IMR-90 (cell line): ENCODE measurements around the gene PRR9. TPM values are rescaled to one million over a fixed set of nuclear protein-coding genes. Genes with fewer than 3 reads are reported as not detected.

Experiments used
- ATAC-seq: fragments of 200-7000 bp; cut with Tn5 transposase; 2 replicates; pipeline ENCODE4 v1.9.1; 2020; ENCODE audit warnings: low read depth, mild to moderate bottlenecking, moderate library complexity
- BruUV-seq: library from RNA; stranded (reverse); fragments of 400-500 nt; replicated peaks from 2 replicates; lab custom pipeline; 2021; lab: Mats Ljungman, UMichigan
- CTCF ChIA-PET: fragments of 300-600 bp; formaldehyde crosslinking; extraction: SDS; loops from one replicate; lab custom pipeline; 2021; ENCODE audit warnings: antibody characterized with exemption; lab: Yijun Ruan, JAX
- POLR2A ChIA-PET: fragments of 300-600 bp; sonication (Branson Sonifier 250); formaldehyde crosslinking; loops from one replicate; lab custom pipeline; 2022; ENCODE audit warnings: antibody characterized with exemption; ENCODE audit not compliant: unreplicated experiment; lab: Charles Lee
- DNase-seq: peaks from one replicate; pipeline ENCODE4 v3.0.0; 2013
- H2AFZ ChIP-seq: replicated peaks from 2 replicates; pipeline ENCODE3; 2013; ENCODE audit warnings: low read length, mild to moderate bottlenecking; ENCODE audit not compliant: poor library complexity
- H2AK5ac ChIP-seq: 2 replicates; pipeline ENCODE4 v1.6.1; 2013; ENCODE audit warnings: low read depth, low read length, inconsistent platforms
- H2AK9ac ChIP-seq: replicated peaks from 2 replicates; pipeline ENCODE3; 2013; ENCODE audit warnings: mild to moderate bottlenecking, low read depth, low read length, moderate library complexity; ENCODE audit not compliant: poor library complexity
- H2BK120ac ChIP-seq: 2 replicates; pipeline ENCODE4 v1.6.1; 2013; ENCODE audit warnings: low read depth, low read length, inconsistent platforms
- H2BK15ac ChIP-seq: 3 replicates; pipeline ENCODE4 v1.6.1; 2013; ENCODE audit warnings: low read depth, low read length, inconsistent platforms
- H2BK20ac ChIP-seq: 2 replicates; pipeline ENCODE4 v1.6.1; 2013; ENCODE audit warnings: low read depth, mild to moderate bottlenecking, inconsistent platforms, low read length, moderate library complexity
- H2BK5ac ChIP-seq: 2 replicates; pipeline ENCODE4 v1.6.1; 2013; ENCODE audit warnings: mild to moderate bottlenecking, low read depth, low read length, inconsistent platforms; ENCODE audit not compliant: poor library complexity, severe bottlenecking
- H3K14ac ChIP-seq: replicated peaks from 2 replicates; pipeline ENCODE4 v1.6.1; 2013; ENCODE audit warnings: low read depth, low read length, inconsistent platforms
- H3K18ac ChIP-seq: 2 replicates; pipeline ENCODE4 v1.6.1; 2013; ENCODE audit warnings: low read depth, low read length, control low read depth
- H3K23ac ChIP-seq: 2 replicates; pipeline ENCODE4 v1.6.1; 2013; ENCODE audit warnings: low read depth, low read length, inconsistent platforms
- H3K27ac ChIP-seq: 2 replicates; pipeline ENCODE4 v1.5.1; 2013; ENCODE audit warnings: mild to moderate bottlenecking, control low read depth, low read length; ENCODE audit not compliant: insufficient read depth
- H3K27me3 ChIP-seq: 2 replicates; pipeline ENCODE4 v1.6.1; 2013; ENCODE audit warnings: low read length; ENCODE audit not compliant: control insufficient read depth, insufficient read depth
- H3K36me3 ChIP-seq: 2 replicates; pipeline ENCODE4 v1.6.1; 2013; ENCODE audit warnings: low read length, mixed read lengths; ENCODE audit not compliant: control insufficient read depth, insufficient read depth
- H3K4ac ChIP-seq: 2 replicates; pipeline ENCODE4 v1.6.1; 2013; ENCODE audit warnings: low read depth, low read length, inconsistent platforms
- H3K4me1 ChIP-seq: 2 replicates; pipeline ENCODE4 v1.6.1; 2013; ENCODE audit warnings: low read length, mixed read lengths; ENCODE audit not compliant: control insufficient read depth, insufficient read depth
- H3K4me2 ChIP-seq: 2 replicates; pipeline ENCODE4 v1.6.1; 2013; ENCODE audit warnings: low read depth, mild to moderate bottlenecking, control low read depth, low read length, moderate library complexity
- H3K4me3 ChIP-seq: 2 replicates; pipeline ENCODE4 v1.5.1; 2013; ENCODE audit warnings: low read depth, mild to moderate bottlenecking, control low read depth, low read length, moderate library complexity; ENCODE audit not compliant: insufficient read depth
- H3K56ac ChIP-seq: 2 replicates; pipeline ENCODE4 v1.6.1; 2013; ENCODE audit warnings: low read length, inconsistent platforms; ENCODE audit not compliant: insufficient read depth; ENCODE audit errors: extremely low read depth
- H3K79me1 ChIP-seq, 2 experiments: 2 replicates each; pipeline ENCODE4 v1.6.1; 2013; ENCODE audit warnings: low read length in 2 of 2, inconsistent platforms in 1 of 2, low read depth in 1 of 2
- H3K9ac ChIP-seq: 2 replicates; pipeline ENCODE4 v1.6.1; 2013; ENCODE audit warnings: low read depth, low read length, control low read depth
- H3K9me1 ChIP-seq: 2 replicates; pipeline ENCODE4 v1.6.1; 2013; ENCODE audit warnings: low read length, inconsistent platforms; ENCODE audit not compliant: insufficient read depth
- H3K9me3 ChIP-seq: 2 replicates; pipeline ENCODE4 v1.6.1; 2013; ENCODE audit warnings: low read length; ENCODE audit not compliant: control insufficient read depth, insufficient read depth
- H4K20me1 ChIP-seq: 2 replicates; pipeline ENCODE4 v1.6.1; 2013; ENCODE audit warnings: low read length, inconsistent platforms; ENCODE audit not compliant: insufficient read depth
- H4K5ac ChIP-seq: 2 replicates; pipeline ENCODE4 v1.6.1; 2013; ENCODE audit warnings: mild to moderate bottlenecking, low read depth, low read length, control low read depth
- H4K8ac ChIP-seq, 2 experiments: 2 replicates each; pipeline ENCODE4 v1.6.1; 2013; ENCODE audit warnings: low read depth in 2 of 2, low read length in 2 of 2, control low read depth in 1 of 2, inconsistent platforms in 1 of 2
- H4K91ac ChIP-seq: 2 replicates; pipeline ENCODE4 v1.6.1; 2013; ENCODE audit warnings: low read depth, low read length, inconsistent platforms; ENCODE audit not compliant: insufficient read depth
- BHLHE40 ChIP-seq: fragments of 150-350 bp; IDR thresholded peaks from 2 replicates; pipeline ENCODE4 v1.6.1; 2016; ENCODE audit warnings: mild to moderate bottlenecking, low read depth, low read length
- CEBPB ChIP-seq: IDR thresholded peaks from 2 replicates; pipeline ENCODE4 v1.6.1; 2012; ENCODE audit warnings: low read depth, low read length, improper control_type of control experiment
- CHD1 ChIP-seq: IDR thresholded peaks from 2 replicates; pipeline ENCODE4 v1.6.1; 2012; ENCODE audit warnings: low read depth, low read length, improper control_type of control experiment
- FOS ChIP-seq: fragments of 150-350 bp; IDR thresholded peaks from 2 replicates; pipeline ENCODE4 v1.6.1; 2016; ENCODE audit warnings: low read depth, low read length
- MAFK ChIP-seq: IDR thresholded peaks from 2 replicates; pipeline ENCODE4 v1.6.1; 2012; ENCODE audit warnings: low read depth, low read length, improper control_type of control experiment
- MAZ ChIP-seq: IDR thresholded peaks from 2 replicates; pipeline ENCODE4 v1.6.1; 2012; ENCODE audit warnings: low read depth, mild to moderate bottlenecking, low read length, improper control_type of control experiment, moderate library complexity, borderline replicate concordance
- MXI1 ChIP-seq: IDR thresholded peaks from 2 replicates; pipeline ENCODE4 v1.6.1; 2012; ENCODE audit warnings: low read depth, mild to moderate bottlenecking, low read length, moderate library complexity, borderline replicate concordance
- NFE2L2 ChIP-seq: fragments of 150-350 bp; IDR thresholded peaks from 2 replicates; pipeline ENCODE4 v1.6.1; 2016; ENCODE audit warnings: low read depth, mild to moderate bottlenecking, low read length
- POLR2A ChIP-seq: IDR thresholded peaks from 2 replicates; pipeline ENCODE4 v1.6.1; 2012; ENCODE audit warnings: mild to moderate bottlenecking, low read depth, low read length
- RAD21 ChIP-seq: IDR thresholded peaks from 2 replicates; pipeline ENCODE4 v1.6.1; 2012; ENCODE audit warnings: low read length, improper control_type of control experiment
- RCOR1 ChIP-seq: IDR thresholded peaks from 2 replicates; pipeline ENCODE4 v1.6.1; 2012; ENCODE audit warnings: mild to moderate bottlenecking, low read length, improper control_type of control experiment; ENCODE audit not compliant: insufficient replicate concordance
- RFX5 ChIP-seq: IDR thresholded peaks from 2 replicates; pipeline ENCODE4 v1.8.0; 2012; ENCODE audit warnings: low read depth, mild to moderate bottlenecking, low read length, moderate library complexity
- SMC3 ChIP-seq: fragments of 150-350 bp; IDR thresholded peaks from 2 replicates; pipeline ENCODE4 v1.6.1; 2016; ENCODE audit warnings: low read depth, mild to moderate bottlenecking, antibody characterized with exemption, low read length, moderate library complexity
- WGBS, 2 experiments: methylation state at CpG; one replicate each; pipeline versions ENCODE4 v1.1.5 to v1.1.7; 2013; ENCODE audit warnings: missing lambda C conversion rate in 2 of 2; ENCODE audit not compliant: insufficient read length in 1 of 2; ENCODE audit errors: extremely low coverage in 2 of 2; 5-methylcytosine and 5-hydroxymethylcytosine counted together
- dilution Hi-C: fragments of 300-500 bp; cut with HindIII; formaldehyde crosslinking; loops from one replicate; pipeline ENCODE4 v1.14.3; 2018; ENCODE audit warnings: low sequenced_read_pairs; ENCODE audit not compliant: unreplicated experiment
- in situ Hi-C: fragments of 300-500 bp; cut with MboI; formaldehyde crosslinking; loops from 3 replicates; pipeline ENCODE4 v1.14.3; 2019; ENCODE audit warnings: low sequenced_read_pairs, inconsistent platforms, mixed read lengths
- intact Hi-C: fragments of 100-400 bp; cut with micrococcal nuclease; formaldehyde crosslinking; loops from 2 replicates; pipeline ENCODE4 v1.10.0; 2022
- polyA plus RNA-seq, 3 experiments: library from polyadenylated mRNA; depleted of rRNA; stranded (reverse); fragments of >200 nt; gene quantifications; 2 replicates each; pipeline ENCODE4 v1.2.3, GENCODE V29; 2012; ENCODE audit warnings: low replicate concordance in 1 of 3
- total RNA-seq: library from RNA; depleted of rRNA; stranded (reverse); fragments of >200 nt; gene quantifications from 2 replicates; pipeline ENCODE4 v1.2.3, GENCODE V29; 2012
- TF ChIP-seq, protein P1 (sequence below): conservative IDR thresholded peaks from 2 replicates; pipeline ENCODE4 v1.5.1; 2012; ENCODE audit warnings: mild to moderate bottlenecking, low read depth, low read length, improper control_type of control experiment
- TF ChIP-seq, protein P2 (sequence below): fragments of 150-350 bp; IDR thresholded peaks from 2 replicates; pipeline ENCODE4 v1.6.1; 2016; ENCODE audit warnings: low read depth, mild to moderate bottlenecking, low read length, moderate library complexity, borderline replicate concordance
- TF ChIP-seq, protein P3 (sequence below): fragments of 150-350 bp; IDR thresholded peaks from 2 replicates; pipeline ENCODE4 v1.6.1; 2017; ENCODE audit warnings: mild to moderate bottlenecking, antibody characterized with exemption, low read length, low read depth

Gene PRR9
- total and polyA plus RNA-seq, 2 of the 4 experiments (the other 2 are of a cell fraction), result not detected

DNA sequence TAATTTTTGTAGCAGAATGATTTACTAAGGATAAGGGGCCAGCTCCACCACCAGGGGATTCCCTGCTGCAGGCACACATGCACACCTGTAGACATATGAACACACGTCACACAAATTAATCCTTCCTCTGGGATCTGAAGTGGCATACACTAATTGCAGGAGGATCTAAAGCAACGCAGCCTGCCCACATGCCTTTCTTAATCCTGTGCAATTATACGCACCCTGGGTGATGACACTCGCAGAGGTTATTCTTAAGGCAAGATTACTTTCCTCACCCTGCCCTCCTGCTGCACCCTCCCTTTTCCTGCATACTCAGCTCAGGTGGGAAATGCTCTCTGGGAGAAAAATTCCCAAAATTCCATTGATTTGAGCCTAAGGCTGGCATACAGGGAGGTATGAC is 34.6 kb downstream of the PRR9 start:
- H3K18ac ChIP-seq, result no peak overlapping the region
- H2BK120ac ChIP-seq, result no peak overlapping the region
- no peak overlapping the region for H3K4me3 ChIP-seq
- H3K9me1 ChIP-seq, result no peaks in the 10 kb centered on the region
- CTCF ChIA-PET, result interaction anchor here (0.6 kb wide), 2 partner anchors 11 to 19 kb away, joined by 3 to 6 read pairs; no protein-coding TSS in a partner anchor
- no peak overlapping the region for H3K27ac ChIP-seq
- H4K20me1 ChIP-seq, result no peaks in the 10 kb centered on the region
- no peak overlapping the region for H3K56ac ChIP-seq
- no peak overlapping the region for H2AK5ac ChIP-seq
- DNase-seq (no peak), ATAC-seq (no peak)
- H3K14ac ChIP-seq, result no peak overlapping the region
- H3K23ac ChIP-seq, result no peak overlapping the region
- dilution Hi-C loops (no loop called here), intact Hi-C loops (no loop called here), in situ Hi-C loops (no loop called here)
- H2AFZ ChIP-seq, result no peak overlapping the region
- no peak overlapping the region for H2BK5ac ChIP-seq
- no peaks in the 10 kb centered on the region for H3K9me3 ChIP-seq
- H2BK20ac ChIP-seq, result no peak overlapping the region
- no peaks in the 10 kb centered on the region for H3K79me1 ChIP-seq
- BruUV-seq, result no TSS peak
- no peak overlapping the region for H3K4ac ChIP-seq
- no peak overlapping the region for H3K4me2 ChIP-seq
- no peaks in the 10 kb centered on the region for H3K4me1 ChIP-seq
- no peaks in the 10 kb centered on the region for H3K27me3 ChIP-seq
- no peak overlapping the region for H4K8ac ChIP-seq
- no peak overlapping the region for H3K9ac ChIP-seq
- WGBS, 2 experiments, result 100% methylated on average over 1 of the region's 4 CpGs; no CpG with 5 or more reads in 1 of the 2 experiments
- TF ChIP-seq RAD21 (no peak), RFX5 (no peak), SMC3 (no peak), RCOR1 (no peak), POLR2A (no peak), MXI1 (no peak), MAZ (no peak), BHLHE40 (no peak), MAFK (no peak), CEBPB (no peak), NFE2L2 (no peak), FOS (no peak), CHD1 (no peak)
- TF ChIP-seq, protein P1, sequence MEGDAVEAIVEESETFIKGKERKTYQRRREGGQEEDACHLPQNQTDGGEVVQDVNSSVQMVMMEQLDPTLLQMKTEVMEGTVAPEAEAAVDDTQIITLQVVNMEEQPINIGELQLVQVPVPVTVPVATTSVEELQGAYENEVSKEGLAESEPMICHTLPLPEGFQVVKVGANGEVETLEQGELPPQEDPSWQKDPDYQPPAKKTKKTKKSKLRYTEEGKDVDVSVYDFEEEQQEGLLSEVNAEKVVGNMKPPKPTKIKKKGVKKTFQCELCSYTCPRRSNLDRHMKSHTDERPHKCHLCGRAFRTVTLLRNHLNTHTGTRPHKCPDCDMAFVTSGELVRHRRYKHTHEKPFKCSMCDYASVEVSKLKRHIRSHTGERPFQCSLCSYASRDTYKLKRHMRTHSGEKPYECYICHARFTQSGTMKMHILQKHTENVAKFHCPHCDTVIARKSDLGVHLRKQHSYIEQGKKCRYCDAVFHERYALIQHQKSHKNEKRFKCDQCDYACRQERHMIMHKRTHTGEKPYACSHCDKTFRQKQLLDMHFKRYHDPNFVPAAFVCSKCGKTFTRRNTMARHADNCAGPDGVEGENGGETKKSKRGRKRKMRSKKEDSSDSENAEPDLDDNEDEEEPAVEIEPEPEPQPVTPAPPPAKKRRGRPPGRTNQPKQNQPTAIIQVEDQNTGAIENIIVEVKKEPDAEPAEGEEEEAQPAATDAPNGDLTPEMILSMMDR, result no peak
- TF ChIP-seq, protein P2, sequence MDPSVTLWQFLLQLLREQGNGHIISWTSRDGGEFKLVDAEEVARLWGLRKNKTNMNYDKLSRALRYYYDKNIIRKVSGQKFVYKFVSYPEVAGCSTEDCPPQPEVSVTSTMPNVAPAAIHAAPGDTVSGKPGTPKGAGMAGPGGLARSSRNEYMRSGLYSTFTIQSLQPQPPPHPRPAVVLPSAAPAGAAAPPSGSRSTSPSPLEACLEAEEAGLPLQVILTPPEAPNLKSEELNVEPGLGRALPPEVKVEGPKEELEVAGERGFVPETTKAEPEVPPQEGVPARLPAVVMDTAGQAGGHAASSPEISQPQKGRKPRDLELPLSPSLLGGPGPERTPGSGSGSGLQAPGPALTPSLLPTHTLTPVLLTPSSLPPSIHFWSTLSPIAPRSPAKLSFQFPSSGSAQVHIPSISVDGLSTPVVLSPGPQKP, result no peak
- TF ChIP-seq, protein P3, sequence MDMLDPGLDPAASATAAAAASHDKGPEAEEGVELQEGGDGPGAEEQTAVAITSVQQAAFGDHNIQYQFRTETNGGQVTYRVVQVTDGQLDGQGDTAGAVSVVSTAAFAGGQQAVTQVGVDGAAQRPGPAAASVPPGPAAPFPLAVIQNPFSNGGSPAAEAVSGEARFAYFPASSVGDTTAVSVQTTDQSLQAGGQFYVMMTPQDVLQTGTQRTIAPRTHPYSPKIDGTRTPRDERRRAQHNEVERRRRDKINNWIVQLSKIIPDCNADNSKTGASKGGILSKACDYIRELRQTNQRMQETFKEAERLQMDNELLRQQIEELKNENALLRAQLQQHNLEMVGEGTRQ, result no peak
- no peak overlapping the region for H4K5ac ChIP-seq
- no peak overlapping the region for H4K91ac ChIP-seq
- H3K36me3 ChIP-seq, result no peaks in the 10 kb centered on the region
- POLR2A ChIA-PET, result no interaction called here
- H2BK15ac ChIP-seq, result no peak overlapping the region
- no peak overlapping the region for H2AK9ac ChIP-seq
